HG03159 (cell line): ENCODE results near the gene AQP9.

Source experiments
- ATAC-seq: cut with Tn5 transposase; IDR thresholded peaks from one replicate; pipeline ENCODE4 v1.9.1; 2021; ENCODE audit warnings: mild to moderate bottlenecking, moderate library complexity; ENCODE audit not compliant: unreplicated experiment

Gene AQP9

GRCh38 chr15:58223432-58223831 is 85.3 kb downstream of the AQP9 start:
- ATAC-seq = no peak

GRCh38 chr15:58224068-58224467 is 85.9 kb downstream of the AQP9 start:
- no peak for ATAC-seq

GRCh38 chr15:58227706-58228543 is 89.7 kb downstream of the AQP9 start:
- peak; percentile 53 for ATAC-seq

DNA sequence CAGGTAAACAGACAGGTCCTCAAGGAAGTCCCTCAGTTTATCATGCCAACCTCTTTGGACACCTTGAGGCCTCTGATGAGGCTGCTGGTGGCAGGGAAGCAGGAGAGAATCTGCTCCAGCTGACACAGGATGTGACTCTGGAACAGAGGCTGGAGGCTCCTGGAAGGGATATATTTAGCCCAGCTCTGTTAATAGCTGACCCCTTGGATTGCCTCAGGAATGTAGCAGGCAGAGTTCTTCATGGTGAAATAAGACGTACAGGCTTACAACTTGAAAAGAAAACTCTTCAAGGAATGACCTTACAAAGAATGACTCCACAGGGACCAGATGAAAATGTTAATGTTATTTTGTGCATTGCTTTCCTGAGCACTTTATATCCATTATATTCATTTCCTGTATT is 90.5 kb downstream of the AQP9 start:
- ATAC-seq = no peak

- ATAC-seq = no peak
These were observed 91.2 kb downstream of the AQP9 start for GRCh38 chr15:58229297-58229768.

DNA sequence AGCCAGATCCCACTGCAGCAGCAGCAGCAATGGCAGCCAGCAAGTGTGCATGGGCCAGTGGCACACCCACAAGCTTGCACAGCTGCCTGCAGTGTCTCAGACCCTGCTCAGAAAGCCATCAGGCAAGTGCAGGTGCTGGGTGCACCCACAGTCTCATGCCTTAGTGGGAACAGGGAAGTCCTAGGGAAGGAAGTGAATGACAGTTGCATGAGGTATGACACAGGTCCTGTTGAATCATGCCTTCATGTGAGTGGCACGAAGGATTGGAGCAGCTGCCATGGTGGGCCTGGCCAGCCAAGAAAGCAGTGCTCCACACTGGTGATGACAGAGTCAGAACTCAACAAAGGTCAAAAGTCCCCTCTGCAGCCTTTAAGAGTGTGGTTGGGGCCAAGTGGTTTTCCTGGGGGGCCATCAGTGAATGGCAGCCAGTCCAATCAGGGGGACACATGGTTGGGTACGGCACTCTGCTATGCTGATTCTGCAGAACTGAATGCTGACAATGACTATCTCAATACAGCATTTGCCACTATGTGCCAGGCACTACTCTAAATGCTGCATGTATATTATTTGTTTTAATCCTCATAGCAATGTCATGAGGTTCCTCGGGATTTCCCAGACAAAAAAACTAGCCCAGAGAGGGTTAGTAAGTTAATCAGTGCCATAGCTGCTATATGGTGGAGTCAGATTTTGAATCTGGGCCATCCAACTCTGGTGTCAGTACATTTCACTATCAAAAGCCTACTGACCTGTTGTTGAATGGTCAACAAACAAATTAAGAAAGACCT is 94.3 kb downstream of the AQP9 start:
- ATAC-seq = no peak

DNA sequence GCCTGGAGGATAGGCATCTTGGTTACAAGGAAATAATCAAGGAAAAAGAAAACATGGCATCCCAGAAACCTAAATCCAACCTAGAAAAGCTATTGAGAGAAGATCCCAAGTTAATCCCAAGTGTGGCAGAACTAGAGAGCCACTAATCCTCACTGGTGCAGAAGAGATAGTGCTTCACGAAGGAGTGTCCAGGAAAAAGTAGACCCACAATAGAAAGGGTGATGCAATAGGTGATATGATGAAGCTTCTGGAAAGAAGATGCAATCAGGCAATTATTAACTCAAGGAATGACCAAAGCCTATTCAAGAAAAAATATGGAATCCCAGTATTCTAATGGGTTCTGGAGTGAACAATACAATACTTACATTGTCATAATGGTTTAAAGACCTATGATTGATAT is 95.2 kb downstream of the AQP9 start:
- no peak for ATAC-seq
